Neuron (in vitro differentiated cells): Measurements from ENCODE around the gene ASTN1.

ENCODE experiments used
- H2AFZ ChIP-seq: one replicate; pipeline ENCODE4 v1.6.1; 2013; ENCODE audit warnings: low read depth, mild to moderate bottlenecking, inconsistent platforms, low read length, moderate library complexity
- H3K27me3 ChIP-seq: one replicate; pipeline ENCODE4 v1.6.1; 2013; ENCODE audit warnings: low read length; ENCODE audit not compliant: insufficient read depth
- H3K36me3 ChIP-seq: one replicate; pipeline ENCODE4 v1.6.1; 2013; ENCODE audit warnings: low read length; ENCODE audit not compliant: insufficient read depth
- H3K4me1 ChIP-seq: one replicate; pipeline ENCODE4 v1.6.1; 2013; ENCODE audit warnings: low read length; ENCODE audit not compliant: insufficient read depth
- H3K4me3 ChIP-seq: 2 replicates; pipeline ENCODE4 v1.5.1; 2013; ENCODE audit warnings: mild to moderate bottlenecking, low read length, moderate library complexity
- H3K9me3 ChIP-seq: one replicate; pipeline ENCODE4 v1.6.1; 2013; ENCODE audit warnings: low read length

The ASTN1 gene

DNA sequence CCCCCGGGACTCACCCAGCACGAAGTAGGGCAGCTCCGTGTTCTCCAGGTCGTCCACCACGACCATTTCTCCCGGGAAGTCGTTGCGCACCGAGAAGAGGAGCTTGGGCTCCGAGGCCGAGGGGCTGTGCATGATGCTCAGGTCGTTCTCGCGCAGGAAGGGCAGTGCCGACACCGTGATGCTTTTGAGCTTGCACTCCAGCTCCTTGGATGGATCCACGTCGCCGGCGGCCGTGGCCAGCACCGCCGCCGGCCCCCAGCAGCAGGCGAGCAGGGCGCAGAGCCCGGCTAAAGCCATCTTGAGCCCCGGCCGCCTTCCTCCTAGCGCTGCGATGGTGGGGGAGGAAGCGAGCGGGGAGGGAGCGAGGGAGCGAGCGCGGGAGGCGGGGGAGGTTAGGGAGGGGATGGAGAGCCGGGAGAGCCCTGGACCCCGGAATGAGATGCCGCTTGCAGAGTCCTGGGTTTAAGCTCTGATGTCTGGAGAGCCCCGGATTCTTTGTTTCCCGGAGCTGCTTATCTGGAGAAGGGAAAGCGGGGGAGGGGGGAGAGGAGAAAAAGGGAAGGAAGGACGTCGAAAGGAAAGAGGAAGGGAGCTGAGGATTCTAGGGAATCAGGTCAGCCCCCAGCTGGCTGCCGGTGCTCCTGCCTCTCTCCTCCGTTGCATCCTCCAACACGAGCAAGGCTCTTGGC is at the start of gene ASTN1:
TSS of gene ASTN1 (minus strand) at position 333 of the 689 bp plus-strand sequence. CDS start at position 297, 36 bp downstream.
- Histone ChIP-seq H3K4me1 (no peaks in the 10 kb centered on the region), H3K36me3 (no peaks in the 10 kb centered on the region), H3K9me3 (no peaks in the 10 kb centered on the region), H3K4me3 (peak within 1 kb of the TSS; percentile 25), H2AFZ (no peak within 1 kb of the TSS), H3K27me3 (peaks cover 41% of the 10 kb centered on the region)

DNA sequence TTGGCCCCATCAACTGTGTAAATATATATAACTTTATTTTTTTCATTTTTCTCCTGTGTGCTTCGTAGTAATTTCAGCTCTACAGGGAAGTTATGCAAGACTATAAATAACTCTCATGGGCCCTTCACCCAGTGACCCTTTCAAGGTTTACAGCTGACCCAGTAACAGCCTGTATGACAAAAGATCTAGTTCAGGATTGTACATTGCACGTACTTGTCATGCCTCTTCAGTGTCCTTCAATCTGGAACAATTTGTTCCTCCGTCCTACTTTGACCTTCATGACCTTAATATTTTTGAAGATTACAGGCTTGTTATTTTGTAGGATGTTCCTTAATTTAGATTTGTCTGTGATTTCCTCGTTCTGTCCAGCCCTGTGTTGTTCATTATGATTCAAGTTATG is 46.7 kb upstream of the ASTN1 start:
- Histone ChIP-seq H3K4me1 (no peaks in the 10 kb centered on the region), H3K9me3 (no peaks in the 10 kb centered on the region), H3K4me3 (no peak overlapping the region), H3K36me3 (no peaks in the 10 kb centered on the region), H3K27me3 (no peaks in the 10 kb centered on the region), H2AFZ (no peak overlapping the region)

DNA sequence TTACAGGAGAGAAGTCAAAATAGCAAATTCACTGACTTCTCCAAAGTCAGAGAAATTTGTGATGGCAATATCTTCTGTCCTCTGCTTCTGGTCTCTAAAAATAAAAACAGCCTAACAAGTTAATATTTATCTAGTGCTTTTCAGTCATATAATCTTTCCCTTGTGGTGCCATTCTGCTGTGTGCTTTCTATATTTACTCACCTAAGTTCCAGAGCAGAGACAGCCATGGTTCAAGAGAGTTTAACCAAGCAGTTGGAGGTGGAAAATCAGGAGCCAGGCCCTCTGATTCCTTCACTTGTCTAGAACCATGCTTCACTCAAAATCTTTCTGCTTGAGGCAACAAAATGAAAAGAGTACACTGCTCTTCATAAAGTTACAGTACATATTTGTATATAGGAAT is 45.6 kb upstream of the ASTN1 start:
- Histone ChIP-seq H2AFZ (no peak overlapping the region), H3K27me3 (no peaks in the 10 kb centered on the region), H3K36me3 (no peaks in the 10 kb centered on the region), H3K4me3 (no peak overlapping the region), H3K4me1 (no peaks in the 10 kb centered on the region), H3K9me3 (no peaks in the 10 kb centered on the region)

DNA sequence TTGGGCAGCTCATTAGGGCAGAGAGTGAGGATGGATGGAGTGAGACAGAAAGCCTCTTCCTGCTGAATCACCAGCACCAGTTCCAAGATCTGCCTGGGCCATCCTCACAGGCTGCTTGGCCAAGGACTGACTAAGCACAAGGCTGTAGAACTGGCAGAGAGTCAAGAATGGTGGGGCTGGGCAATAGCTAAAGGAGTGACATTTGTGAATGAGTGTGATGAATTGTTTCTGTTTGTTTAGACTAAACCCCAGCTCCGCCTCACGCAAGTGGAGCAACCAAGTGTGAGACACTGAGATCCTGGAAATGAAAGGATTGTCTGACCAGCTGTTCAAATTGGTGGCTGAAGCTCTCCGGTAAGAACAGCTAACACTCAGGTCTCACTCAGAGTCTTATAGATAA is 44.8 kb upstream of the ASTN1 start:
- Histone ChIP-seq H3K4me1 (no peaks in the 10 kb centered on the region), H3K9me3 (no peaks in the 10 kb centered on the region), H3K36me3 (no peaks in the 10 kb centered on the region), H3K27me3 (no peaks in the 10 kb centered on the region), H3K4me3 (no peak overlapping the region), H2AFZ (no peak overlapping the region)

DNA sequence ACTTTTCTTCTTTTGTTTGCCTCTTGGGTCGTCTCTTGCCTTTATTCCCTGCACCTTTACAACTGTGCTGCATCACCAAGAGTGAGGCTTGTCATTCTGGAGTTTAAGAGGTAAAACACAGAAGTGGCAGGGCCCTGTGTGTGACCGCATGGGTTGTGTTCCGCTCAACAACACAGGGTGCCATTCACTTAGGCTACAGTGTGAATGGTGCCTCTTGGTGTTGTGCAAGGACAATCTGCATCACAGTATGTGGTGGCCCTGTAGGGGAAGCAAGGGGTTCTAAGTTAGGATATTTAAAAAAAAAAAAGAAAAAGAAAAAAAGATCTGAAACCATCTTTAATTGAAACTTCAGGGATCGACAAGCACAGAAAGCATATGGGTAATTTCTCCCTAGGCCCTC is 44.4 kb upstream of the ASTN1 start:
- H3K27me3 ChIP-seq, result no peaks in the 10 kb centered on the region
- H2AFZ ChIP-seq, result no peak overlapping the region
- H3K4me1 ChIP-seq, result no peaks in the 10 kb centered on the region
- no peaks in the 10 kb centered on the region for H3K9me3 ChIP-seq
- H3K4me3 ChIP-seq, result no peak overlapping the region
- H3K36me3 ChIP-seq, result no peaks in the 10 kb centered on the region

DNA sequence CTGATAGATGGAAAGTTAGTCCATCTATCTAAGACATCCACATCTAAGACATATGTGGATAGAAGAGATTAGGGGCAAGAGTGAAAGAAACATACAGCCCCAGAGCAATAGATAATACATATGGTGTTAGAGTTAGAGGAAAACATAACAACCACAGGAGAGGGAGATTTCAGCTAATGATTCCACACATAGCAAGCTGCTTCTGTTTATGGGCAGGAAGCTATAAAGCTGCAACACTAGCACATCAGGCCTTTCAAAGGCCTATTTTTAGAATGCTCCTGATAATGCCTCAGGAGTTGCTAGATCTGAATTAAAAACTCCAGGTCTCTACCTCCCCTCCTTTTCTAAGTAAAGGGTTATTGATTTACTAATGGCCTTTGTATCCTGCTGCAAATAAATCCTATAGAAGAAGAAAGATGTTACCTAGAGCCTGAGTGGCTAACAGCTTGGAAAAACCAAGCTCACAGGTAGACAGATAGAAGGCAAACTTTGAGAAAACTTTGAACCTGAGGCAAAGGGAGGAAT is 42.4 kb upstream of the ASTN1 start:
- no peaks in the 10 kb centered on the region for H3K4me1 ChIP-seq

DNA sequence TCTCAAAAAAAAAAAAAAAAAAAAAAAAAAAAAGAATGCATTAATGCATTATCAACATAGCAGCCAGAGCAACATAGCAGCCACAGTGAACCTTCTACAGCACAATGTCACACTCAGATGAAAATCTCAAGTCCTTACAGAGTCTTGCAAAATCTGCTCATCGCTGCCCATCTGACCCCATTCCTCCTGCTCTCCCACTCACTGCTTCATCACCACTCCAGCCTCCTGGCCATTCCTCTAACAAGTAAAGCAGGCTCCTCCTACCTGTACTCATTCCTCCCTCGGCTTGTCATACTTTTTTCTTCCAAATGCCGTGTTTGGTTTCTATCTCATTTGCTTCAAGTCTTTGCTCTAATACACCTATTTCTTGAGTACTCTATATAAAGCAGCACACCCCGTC is 35.8 kb upstream of the ASTN1 start:
- no peaks in the 10 kb centered on the region for H3K27me3 ChIP-seq
- H2AFZ ChIP-seq, result no peak overlapping the region
- no peak overlapping the region for H3K4me3 ChIP-seq
- no peaks in the 10 kb centered on the region for H3K4me1 ChIP-seq
- no peaks in the 10 kb centered on the region for H3K9me3 ChIP-seq
- H3K36me3 ChIP-seq, result no peaks in the 10 kb centered on the region

More for the DNA sequence above, 42.4 kb upstream of the ASTN1 start:
- no peak overlapping the region for H3K4me3 ChIP-seq
- H3K9me3 ChIP-seq, result no peaks in the 10 kb centered on the region
- H2AFZ ChIP-seq, result no peak overlapping the region
- no peaks in the 10 kb centered on the region for H3K27me3 ChIP-seq
- H3K36me3 ChIP-seq, result no peaks in the 10 kb centered on the region

DNA sequence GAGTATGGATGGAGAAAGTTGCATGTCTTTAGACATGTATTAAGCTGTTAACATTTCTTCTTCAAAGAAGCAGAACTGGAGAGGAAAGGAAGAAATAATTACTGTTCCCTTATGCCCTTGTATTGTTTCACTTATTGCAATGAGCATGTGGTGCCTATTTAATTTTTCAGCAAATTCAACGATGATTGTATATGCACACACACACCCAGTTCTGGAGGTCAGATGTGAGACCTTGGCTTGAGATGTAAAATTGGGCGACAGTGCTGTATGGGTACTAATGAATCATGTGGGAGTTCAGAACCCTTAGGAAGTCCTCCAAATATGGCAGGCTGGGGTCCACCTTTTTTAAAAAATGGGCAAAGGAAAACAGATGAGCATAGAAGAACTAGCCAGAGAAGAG is 33.7 kb upstream of the ASTN1 start:
- Histone ChIP-seq H3K4me3 (no peak overlapping the region), H2AFZ (no peak overlapping the region), H3K4me1 (no peaks in the 10 kb centered on the region), H3K27me3 (no peaks in the 10 kb centered on the region), H3K9me3 (no peaks in the 10 kb centered on the region), H3K36me3 (no peaks in the 10 kb centered on the region)

DNA sequence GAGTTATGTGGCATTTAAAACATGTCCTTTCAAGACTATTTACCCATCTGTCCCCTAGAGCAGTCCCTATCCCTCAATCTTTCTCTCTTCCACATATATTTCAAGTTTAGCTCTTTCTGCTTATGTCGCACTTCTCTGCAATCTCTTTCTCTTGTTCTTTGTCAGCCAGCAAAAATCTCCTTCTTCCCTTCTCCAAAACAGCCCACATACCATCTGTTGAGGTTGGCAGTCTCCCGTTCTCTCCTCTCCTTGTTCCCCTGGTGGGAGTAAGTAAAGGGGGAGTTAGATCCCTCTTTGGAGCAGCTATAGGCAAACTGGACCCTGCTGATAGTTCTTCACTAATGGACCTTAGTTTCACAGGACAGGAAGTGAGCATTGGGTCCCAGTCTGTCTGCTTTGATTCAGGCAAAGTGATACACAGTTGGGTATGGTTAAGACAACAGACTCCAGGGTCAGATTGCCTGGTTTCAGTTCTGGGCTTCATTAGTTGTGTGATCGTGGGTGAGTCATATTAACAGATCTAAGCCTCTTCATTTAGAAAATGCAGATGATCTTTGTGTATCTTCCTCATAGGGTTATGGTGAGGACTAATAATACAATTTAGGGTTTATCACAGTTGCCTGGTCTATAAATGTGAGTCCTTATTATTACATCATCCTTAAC is 25.9 kb upstream of the ASTN1 start:
- no peak overlapping the region for H2AFZ ChIP-seq
- no peaks in the 10 kb centered on the region for H3K36me3 ChIP-seq
- no peak overlapping the region for H3K4me3 ChIP-seq
- H3K27me3 ChIP-seq, result no peaks in the 10 kb centered on the region
- H3K4me1 ChIP-seq, result no peaks in the 10 kb centered on the region
- H3K9me3 ChIP-seq, result no peaks in the 10 kb centered on the region

DNA sequence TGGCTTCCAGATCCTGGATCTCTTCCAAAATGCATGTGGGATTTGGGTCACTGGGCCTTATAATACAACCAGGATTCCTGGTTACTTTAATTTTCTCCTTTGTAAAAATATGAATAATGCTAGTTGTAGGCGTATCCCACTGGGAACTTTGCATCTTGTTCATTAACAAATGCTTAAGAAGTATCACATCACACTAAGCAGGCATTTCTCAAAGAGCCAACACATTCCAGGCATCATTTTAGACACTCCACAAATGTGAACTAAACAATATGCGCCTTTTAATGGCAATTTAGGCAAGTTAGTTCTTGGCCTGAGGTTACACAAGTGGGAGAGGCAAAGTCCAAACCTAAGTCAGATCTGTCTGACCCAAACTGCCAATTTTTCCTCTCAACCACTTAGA is 22.1 kb upstream of the ASTN1 start:
- H2AFZ ChIP-seq, result no peak overlapping the region
- no peaks in the 10 kb centered on the region for H3K9me3 ChIP-seq
- H3K36me3 ChIP-seq, result no peaks in the 10 kb centered on the region
- H3K4me1 ChIP-seq, result no peaks in the 10 kb centered on the region
- peaks cover 5% of the 10 kb centered on the region for H3K27me3 ChIP-seq
- H3K4me3 ChIP-seq, result no peak overlapping the region

DNA sequence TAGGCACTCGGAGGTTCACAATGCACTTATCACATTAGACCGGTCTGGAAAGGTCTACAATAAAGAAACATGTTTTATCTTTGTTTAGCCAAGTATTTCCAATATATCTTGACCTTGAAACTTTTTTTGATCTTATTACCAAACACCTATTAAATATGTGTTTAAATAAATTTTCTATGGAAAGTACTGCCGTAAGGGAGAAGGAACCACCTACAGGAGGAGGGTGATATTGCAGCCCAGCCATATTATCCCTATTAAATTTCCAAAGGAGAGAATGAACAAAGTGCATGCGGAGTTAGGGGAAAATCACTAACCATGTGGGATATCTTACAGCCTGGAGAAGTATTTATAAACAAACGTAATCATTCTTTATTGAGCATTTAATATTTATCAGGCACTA is 20.7 kb upstream of the ASTN1 start:
- Histone ChIP-seq H3K36me3 (no peaks in the 10 kb centered on the region), H3K9me3 (no peaks in the 10 kb centered on the region), H3K27me3 (peaks cover 14% of the 10 kb centered on the region), H3K4me1 (peaks cover 3% of the 10 kb centered on the region), H2AFZ (no peak overlapping the region), H3K4me3 (no peak overlapping the region)

DNA sequence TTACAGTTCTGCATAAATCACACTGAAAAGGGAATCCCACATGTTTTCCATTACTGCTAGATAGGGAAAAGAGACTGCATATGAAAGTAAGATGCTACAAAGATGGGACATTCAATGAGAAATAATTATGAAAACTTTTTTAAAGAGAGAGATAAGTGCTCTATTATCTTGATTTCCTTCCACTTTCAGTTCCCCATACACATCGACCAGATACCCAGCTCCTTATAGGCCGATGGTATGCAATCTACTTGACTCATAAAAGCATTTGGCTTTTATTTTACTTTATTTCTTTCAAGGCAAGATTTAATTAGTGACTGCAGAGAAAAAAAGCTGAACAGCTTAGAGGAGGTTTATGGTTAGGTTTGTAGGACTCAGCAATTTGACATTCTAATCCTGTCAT is 19.3 kb upstream of the ASTN1 start:
- Histone ChIP-seq H3K36me3 (no peaks in the 10 kb centered on the region), H3K9me3 (no peaks in the 10 kb centered on the region), H3K27me3 (peaks cover 14% of the 10 kb centered on the region), H2AFZ (no peak overlapping the region), H3K4me3 (no peak overlapping the region), H3K4me1 (peaks cover 3% of the 10 kb centered on the region)

DNA sequence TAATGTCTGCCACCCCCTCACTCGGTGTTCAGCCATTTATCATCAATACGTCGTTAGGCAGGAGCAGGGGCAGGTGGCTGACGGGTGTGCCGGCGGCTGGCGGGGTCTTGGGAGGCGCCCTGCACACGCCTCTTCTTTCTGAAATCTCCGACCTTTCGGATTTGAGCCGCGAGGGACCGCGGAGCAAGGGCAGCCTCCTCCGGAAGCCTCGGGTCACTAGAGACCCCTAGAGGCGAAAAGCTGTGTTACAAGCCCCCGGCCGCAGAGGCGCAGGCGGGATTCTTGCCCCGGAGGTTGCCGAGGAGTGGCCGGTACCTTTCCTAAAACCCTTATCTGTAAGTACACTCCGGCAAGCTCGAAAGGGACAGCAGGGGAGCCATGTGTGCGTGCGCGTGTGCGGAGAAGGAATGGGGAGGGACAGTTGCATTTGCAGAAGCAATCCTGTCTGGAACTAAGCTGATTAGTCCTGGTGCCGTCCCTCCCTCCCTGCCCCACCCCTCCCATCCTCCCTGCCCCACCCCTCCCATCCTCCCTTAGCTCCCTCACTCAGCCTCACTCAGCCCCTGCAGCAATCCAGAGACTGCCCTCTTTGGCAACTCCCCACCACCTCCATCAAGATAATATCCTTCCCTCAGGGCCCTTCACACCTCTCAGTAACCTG is 17.2 kb upstream of the ASTN1 start:
- H2AFZ ChIP-seq, result peak overlapping the region; percentile 17
- H3K4me3 ChIP-seq, result no peak overlapping the region
- H3K9me3 ChIP-seq, result no peaks in the 10 kb centered on the region
- H3K27me3 ChIP-seq, result peaks cover 14% of the 10 kb centered on the region
- H3K4me1 ChIP-seq, result peaks cover 3% of the 10 kb centered on the region
- H3K36me3 ChIP-seq, result no peaks in the 10 kb centered on the region
